Erythroblast (primary cell): ENCODE results near the gene MAP3K7CL.

Experiments
- GATA1 ChIP-seq: IDR thresholded peaks from 2 replicates; pipeline ENCODE4 v1.6.1; 2011; ENCODE audit warnings: low read depth, mild to moderate bottlenecking, control low read depth, low read length, moderate library complexity
- POLR2A ChIP-seq: IDR thresholded peaks from 2 replicates; pipeline ENCODE4 v1.6.1; 2011; ENCODE audit warnings: mild to moderate bottlenecking, low read length

- TF ChIP-seq POLR2A = no peak
- no peak for TF ChIP-seq GATA1
Measured at GRCh38 chr21:29130270-29130969, at the start of gene MAP3K7CL.
